RWPE2 (cell line): ENCODE measurements around the gene SLC28A2.

Experiments used
- ATAC-seq: fragments of 200-7000 bp; cut with Tn5 transposase; 3 replicates; pipeline ENCODE4 v1.9.1; 2021; ENCODE audit warnings: low read depth
- DNase-seq: peaks from one replicate; pipeline ENCODE4 v3.0.0-alpha.2; 2020; ENCODE audit warnings: low spot score
- H3K27ac ChIP-seq: fragments of 450-650 bp; 2 replicates; pipeline ENCODE4 v1.5.1; 2017; ENCODE audit warnings: mild to moderate bottlenecking; ENCODE audit not compliant: poor library complexity, severe bottlenecking
- H3K27me3 ChIP-seq: fragments of 250-450 bp; sonication (Bioruptor Pico); 2 replicates; pipeline ENCODE4 v1.5.1; 2021; ENCODE audit warnings: mild to moderate bottlenecking, moderate library complexity; ENCODE audit not compliant: insufficient read depth, poor library complexity, severe bottlenecking
- H3K36me3 ChIP-seq: fragments of 250-450 bp; sonication (Bioruptor Pico); 2 replicates; pipeline ENCODE4 v1.5.1; 2020; ENCODE audit warnings: low read depth, mild to moderate bottlenecking, moderate library complexity
- H3K4me1 ChIP-seq: fragments of 250-450 bp; sonication (Bioruptor Pico); 2 replicates; pipeline ENCODE4 v1.5.1; 2021; ENCODE audit warnings: mild to moderate bottlenecking, moderate library complexity; ENCODE audit not compliant: insufficient read depth, poor library complexity, severe bottlenecking
- H3K4me3 ChIP-seq: fragments of 250-450 bp; sonication (Bioruptor Pico); 2 replicates; pipeline ENCODE4 v1.5.1; 2021; ENCODE audit warnings: mild to moderate bottlenecking, moderate library complexity; ENCODE audit not compliant: severe bottlenecking
- H3K9me3 ChIP-seq: fragments of 250-450 bp; sonication (Bioruptor Pico); 2 replicates; pipeline ENCODE4 v1.5.1; 2021; ENCODE audit warnings: mild to moderate bottlenecking, moderate library complexity; ENCODE audit not compliant: severe bottlenecking
- CTCF ChIP-seq: fragments of 450-650 bp; IDR thresholded peaks from one replicate; pipeline ENCODE4 v1.5.1; 2017; ENCODE audit warnings: mild to moderate bottlenecking, moderate library complexity; ENCODE audit not compliant: poor library complexity, severe bottlenecking

The SLC28A2 gene

GRCh38 chr15:45251888-45252287 is at the start of gene SLC28A2:
Gene SLC28A2 (plus strand): TSS chr15:45252234. CDS start chr15:45253216, 982 bp downstream.
- Histone ChIP-seq H3K4me1 (no peaks in the 10 kb centered on the region), H3K27me3 (no peaks in the 10 kb centered on the region), H3K9me3 (no peaks in the 10 kb centered on the region), H3K27ac (no peak within 1 kb of the TSS), H3K4me3 (no peak within 1 kb of the TSS), H3K36me3 (no peaks in the 10 kb centered on the region)
- DNase-seq (no peak), ATAC-seq (no peak)
- TF ChIP-seq CTCF = no peak

GRCh38 chr15:45203182-45203581 is 48.9 kb upstream of the SLC28A2 start:
- Histone ChIP-seq H3K27me3 (no peaks in the 10 kb centered on the region), H3K36me3 (no peaks in the 10 kb centered on the region), H3K27ac (no peak overlapping the region), H3K4me3 (no peak overlapping the region), H3K4me1 (no peaks in the 10 kb centered on the region), H3K9me3 (no peaks in the 10 kb centered on the region)
- ATAC-seq (no peak), DNase-seq (no peak)
- no peak for TF ChIP-seq CTCF

- no peak overlapping the region for H3K4me3 ChIP-seq
- H3K27ac ChIP-seq = no peak overlapping the region
These were observed 46.8 kb upstream of the SLC28A2 start for GRCh38 chr15:45205192-45205591.

GRCh38 chr15:45212493-45212892 is 39.5 kb upstream of the SLC28A2 start:
- TF ChIP-seq CTCF = no peak

More at GRCh38 chr15:45205192-45205591, 46.8 kb upstream of the SLC28A2 start:
- no peak for DNase-seq
- Histone ChIP-seq H3K36me3 (no peaks in the 10 kb centered on the region), H3K4me1 (no peaks in the 10 kb centered on the region), H3K9me3 (no peaks in the 10 kb centered on the region), H3K27me3 (no peaks in the 10 kb centered on the region)
- TF ChIP-seq CTCF = peak; percentile 98
- peak; percentile 44 for ATAC-seq

GRCh38 chr15:45221053-45221599 is 30.9 kb upstream of the SLC28A2 start:
- TF ChIP-seq CTCF = no peak
- no peak for DNase-seq
- Histone ChIP-seq H3K27ac (no peak overlapping the region), H3K4me3 (no peak overlapping the region), H3K36me3 (no peaks in the 10 kb centered on the region), H3K4me1 (no peaks in the 10 kb centered on the region), H3K27me3 (no peaks in the 10 kb centered on the region), H3K9me3 (no peaks in the 10 kb centered on the region)
- no peak for ATAC-seq

More at GRCh38 chr15:45212493-45212892, 39.5 kb upstream of the SLC28A2 start:
- no peaks in the 10 kb centered on the region for H3K36me3 ChIP-seq
- H3K4me1 ChIP-seq = no peaks in the 10 kb centered on the region
- H3K27me3 ChIP-seq = no peaks in the 10 kb centered on the region
- ATAC-seq = no peak
- DNase-seq = no peak
- no peak overlapping the region for H3K27ac ChIP-seq
- H3K4me3 ChIP-seq = no peak overlapping the region
- no peaks in the 10 kb centered on the region for H3K9me3 ChIP-seq
